Mononuclear cell (primary cell): Measurements from ENCODE around the gene COIL. TPM values are rescaled to one million over a fixed set of nuclear protein-coding genes. Genes with fewer than 3 reads are reported as not detected.

Source experiments
- H3K27me3 ChIP-seq: 2 replicates; pipeline ENCODE4 v1.6.0; 2011; ENCODE audit warnings: low read length, control low read depth; ENCODE audit not compliant: insufficient read depth
- H3K4me1 ChIP-seq: 2 replicates; pipeline ENCODE4 v1.5.1; 2011; ENCODE audit warnings: mild to moderate bottlenecking, low read length, control low read depth; ENCODE audit not compliant: insufficient read depth
- H3K4me3 ChIP-seq: 2 replicates; pipeline ENCODE4 v1.5.1; 2011; ENCODE audit warnings: mild to moderate bottlenecking, low read length, moderate library complexity
- H3K9me3 ChIP-seq: 2 replicates; pipeline ENCODE4 v1.5.1; 2011; ENCODE audit warnings: low read depth, mild to moderate bottlenecking, control low read depth, low read length
- total RNA-seq: library from RNA; depleted of rRNA; stranded (reverse); fragments of >200 nt; gene quantifications from one replicate; pipeline ENCODE4 v1.2.3, GENCODE V29; 2012

The COIL gene
- total RNA-seq, 1 donor, result 26.6 TPM

DNA sequence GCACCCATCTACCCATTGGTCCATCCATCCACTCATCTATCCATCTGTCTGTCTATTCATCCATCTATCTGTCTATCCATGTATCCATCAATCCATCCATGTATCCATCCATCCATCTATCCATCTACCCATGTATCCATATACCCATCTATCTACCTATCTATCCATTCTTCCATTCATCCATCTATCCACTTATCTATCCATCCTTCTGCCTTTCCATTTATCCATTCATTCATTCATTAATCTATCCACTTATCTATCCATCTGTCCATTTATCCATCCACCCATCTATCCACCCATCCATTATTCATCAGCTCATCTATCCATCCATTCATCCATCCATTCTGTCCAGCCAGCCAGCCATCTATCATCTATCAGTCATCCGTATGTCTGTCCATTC lies 68.5 kb downstream of the COIL start:
- Histone ChIP-seq H3K27me3 (no peaks in the 10 kb centered on the region), H3K9me3 (no peaks in the 10 kb centered on the region), H3K4me3 (no peak overlapping the region), H3K4me1 (peaks cover 1% of the 10 kb centered on the region)

- Histone ChIP-seq H3K4me1 (no peaks in the 10 kb centered on the region), H3K27me3 (no peaks in the 10 kb centered on the region), H3K4me3 (no peak overlapping the region), H3K9me3 (no peaks in the 10 kb centered on the region)
Observed at GRCh38 chr17:56891751-56892150, 69.1 kb downstream of the COIL start.

GRCh38 chr17:56890906-56891674 lies 69.8 kb downstream of the COIL start:
- no peaks in the 10 kb centered on the region for H3K4me1 ChIP-seq
- H3K9me3 ChIP-seq, result no peaks in the 10 kb centered on the region
- no peaks in the 10 kb centered on the region for H3K27me3 ChIP-seq
- H3K4me3 ChIP-seq, result no peak overlapping the region

DNA sequence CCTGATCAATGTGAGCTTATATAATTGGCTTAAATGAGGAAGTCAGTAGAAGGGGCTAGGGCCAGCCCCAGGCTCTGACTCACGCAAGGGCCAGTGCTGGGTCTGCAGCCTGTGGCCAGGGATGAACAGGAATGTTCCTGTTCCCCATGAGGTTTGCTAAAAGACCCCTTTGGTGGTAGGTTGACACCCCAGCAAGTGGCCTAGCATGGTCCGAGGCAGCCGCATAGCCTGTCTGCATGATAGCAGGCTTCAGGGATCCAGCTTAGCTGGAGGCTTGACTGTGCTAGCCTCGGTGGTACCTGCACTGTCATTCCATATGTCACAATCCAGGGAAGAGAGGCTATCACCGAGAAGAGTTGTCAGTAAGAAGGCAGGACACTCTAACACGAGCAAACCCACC lies 70.5 kb downstream of the COIL start:
- H3K27me3 ChIP-seq, result no peaks in the 10 kb centered on the region
- no peaks in the 10 kb centered on the region for H3K9me3 ChIP-seq
- no peak overlapping the region for H3K4me3 ChIP-seq
- H3K4me1 ChIP-seq, result no peaks in the 10 kb centered on the region

Other genes with a start within 250 kb of the COIL start
- 1.5 TPM for gene C17orf67, start 127.1 kb downstream of the COIL start, total RNA-seq
- gene DGKE, start 126.9 kb downstream of the COIL start, total RNA-seq, result 19.4 TPM
- gene TRIM25, start 47.0 kb downstream of the COIL start, total RNA-seq, result 33.4 TPM
- 106 TPM for gene SCPEP1, start 17.1 kb upstream of the COIL start, total RNA-seq
- gene AKAP1, start 124.2 kb upstream of the COIL start, total RNA-seq, result 6.9 TPM